ENCODE measurements around the gene FEZ2.

FEZ2 gene

GRCh38 chr2:36597532-36598377 lies at the start of gene FEZ2:
TSS of gene FEZ2 (minus strand) at chr2:36598168. CDS start at chr2:36598142, 26 bp downstream.
- Histone ChIP-seq H3K9me3 (ENCODE audit: control insufficient read depth in 5 of 5, low read length in 5 of 5) (no peaks in the 10 kb centered on the region), H3K4me1 (ENCODE audit: control insufficient read depth in 5 of 5, insufficient read depth in 5 of 5, low read length in 5 of 5) (peaks cover 4 to 49% (median 43%) of the 10 kb centered on the region in 5 donors), H3K9ac (ENCODE audit: low read length in 5 of 5) (peak within 1 kb of the TSS; percentile 38 to 84 (median 72)), H3K27me3 (ENCODE audit: control insufficient read depth in 5 of 5, insufficient read depth in 4 of 5, low read length in 5 of 5) (no peaks in the 10 kb centered on the region), H3K4me3 (ENCODE audit: low read depth in 1 of 5, low read length in 5 of 5) (peak within 1 kb of the TSS; percentile 78 to 90 (median 85)), H3K27ac (ENCODE audit: low read depth, low read length) (peak within 1 kb of the TSS; percentile 74), H3K36me3 (ENCODE audit: control insufficient read depth in 5 of 5, insufficient read depth in 5 of 5, low read length in 5 of 5) (no peaks in the 10 kb centered on the region)

- no peak overlapping the region for H3K4me3 ChIP-seq (ENCODE audit: low read depth in 1 of 5, low read length in 5 of 5)
- H3K9ac ChIP-seq (ENCODE audit: low read length in 5 of 5): no peak overlapping the region
- no peaks in the 10 kb centered on the region for H3K9me3 ChIP-seq (ENCODE audit: control insufficient read depth in 5 of 5, low read length in 5 of 5)
- no peaks in the 10 kb centered on the region for H3K27me3 ChIP-seq (ENCODE audit: control insufficient read depth in 5 of 5, insufficient read depth in 4 of 5, low read length in 5 of 5)
- peaks cover 0 to 14% (median 4%) of the 10 kb centered on the region in 5 donors for H3K4me1 ChIP-seq (ENCODE audit: control insufficient read depth in 5 of 5, insufficient read depth in 5 of 5, low read length in 5 of 5)
- H3K27ac ChIP-seq (ENCODE audit: low read depth, low read length): no peak overlapping the region
- no peaks in the 10 kb centered on the region for H3K36me3 ChIP-seq (ENCODE audit: control insufficient read depth in 5 of 5, insufficient read depth in 5 of 5, low read length in 5 of 5)
Observed at GRCh38 chr2:36634981-36635597, 37.1 kb upstream of the FEZ2 start.

- Histone ChIP-seq H3K9me3 (ENCODE audit: control insufficient read depth in 5 of 5, low read length in 5 of 5) (no peaks in the 10 kb centered on the region), H3K27ac (ENCODE audit: low read depth, low read length) (no peak overlapping the region), H3K4me1 (ENCODE audit: control insufficient read depth in 5 of 5, insufficient read depth in 5 of 5, low read length in 5 of 5) (peaks cover 0 to 14% (median 4%) of the 10 kb centered on the region in 5 donors), H3K9ac (ENCODE audit: low read length in 5 of 5) (no peak overlapping the region), H3K4me3 (ENCODE audit: low read depth in 1 of 5, low read length in 5 of 5) (no peak overlapping the region), H3K27me3 (ENCODE audit: control insufficient read depth in 5 of 5, insufficient read depth in 4 of 5, low read length in 5 of 5) (no peaks in the 10 kb centered on the region), H3K36me3 (ENCODE audit: control insufficient read depth in 5 of 5, insufficient read depth in 5 of 5, low read length in 5 of 5) (no peaks in the 10 kb centered on the region)
Observed at GRCh38 chr2:36633470-36634092, 35.6 kb upstream of the FEZ2 start.

- Histone ChIP-seq H3K4me1 (ENCODE audit: control insufficient read depth in 5 of 5, insufficient read depth in 5 of 5, low read length in 5 of 5) (no peaks in the 10 kb centered on the region), H3K9me3 (ENCODE audit: control insufficient read depth in 5 of 5, low read length in 5 of 5) (peaks cover 3 to 12% (median 7%) of the 10 kb centered on the region in 5 donors), H3K27ac (ENCODE audit: low read depth, low read length) (no peak overlapping the region), H3K4me3 (ENCODE audit: low read depth in 1 of 5, low read length in 5 of 5) (no peak overlapping the region), H3K36me3 (ENCODE audit: control insufficient read depth in 5 of 5, insufficient read depth in 5 of 5, low read length in 5 of 5) (no peaks in the 10 kb centered on the region), H3K27me3 (ENCODE audit: control insufficient read depth in 5 of 5, insufficient read depth in 4 of 5, low read length in 5 of 5) (no peaks in the 10 kb centered on the region), H3K9ac (ENCODE audit: low read length in 5 of 5) (no peak overlapping the region)
Observed at GRCh38 chr2:36626756-36627155, 28.8 kb upstream of the FEZ2 start.

- no peak overlapping the region for H3K4me3 ChIP-seq (ENCODE audit: low read depth in 1 of 5, low read length in 5 of 5)
- H3K9me3 ChIP-seq (ENCODE audit: control insufficient read depth in 5 of 5, low read length in 5 of 5): peaks cover 3 to 12% (median 7%) of the 10 kb centered on the region in 5 donors
- H3K9ac ChIP-seq (ENCODE audit: low read length in 5 of 5): no peak overlapping the region
- H3K27me3 ChIP-seq (ENCODE audit: control insufficient read depth in 5 of 5, insufficient read depth in 4 of 5, low read length in 5 of 5): no peaks in the 10 kb centered on the region
- H3K4me1 ChIP-seq (ENCODE audit: control insufficient read depth in 5 of 5, insufficient read depth in 5 of 5, low read length in 5 of 5): no peaks in the 10 kb centered on the region
- no peak overlapping the region for H3K27ac ChIP-seq (ENCODE audit: low read depth, low read length)
- H3K36me3 ChIP-seq (ENCODE audit: control insufficient read depth in 5 of 5, insufficient read depth in 5 of 5, low read length in 5 of 5): no peaks in the 10 kb centered on the region
Observed at GRCh38 chr2:36626071-36626470, 28.1 kb upstream of the FEZ2 start.

- Histone ChIP-seq H3K27ac (ENCODE audit: low read depth, low read length) (no peak overlapping the region), H3K9ac (ENCODE audit: low read length in 5 of 5) (no peak overlapping the region), H3K27me3 (ENCODE audit: control insufficient read depth in 5 of 5, insufficient read depth in 4 of 5, low read length in 5 of 5) (no peaks in the 10 kb centered on the region), H3K9me3 (ENCODE audit: control insufficient read depth in 5 of 5, low read length in 5 of 5) (peaks cover 3 to 12% (median 7%) of the 10 kb centered on the region in 5 donors), H3K4me1 (ENCODE audit: control insufficient read depth in 5 of 5, insufficient read depth in 5 of 5, low read length in 5 of 5) (no peaks in the 10 kb centered on the region), H3K4me3 (ENCODE audit: low read depth in 1 of 5, low read length in 5 of 5) (no peak overlapping the region), H3K36me3 (ENCODE audit: control insufficient read depth in 5 of 5, insufficient read depth in 5 of 5, low read length in 5 of 5) (no peaks in the 10 kb centered on the region)
Observed at GRCh38 chr2:36625304-36625703, 27.3 kb upstream of the FEZ2 start.

- no peak overlapping the region for H3K9ac ChIP-seq (ENCODE audit: low read length in 5 of 5)
- H3K36me3 ChIP-seq (ENCODE audit: control insufficient read depth in 5 of 5, insufficient read depth in 5 of 5, low read length in 5 of 5): no peaks in the 10 kb centered on the region
- no peaks in the 10 kb centered on the region for H3K27me3 ChIP-seq (ENCODE audit: control insufficient read depth in 5 of 5, insufficient read depth in 4 of 5, low read length in 5 of 5)
- H3K27ac ChIP-seq (ENCODE audit: low read depth, low read length): no peak overlapping the region
- H3K4me1 ChIP-seq (ENCODE audit: control insufficient read depth in 5 of 5, insufficient read depth in 5 of 5, low read length in 5 of 5): peaks cover under 1 to 7% (median 4%) of the 10 kb centered on the region in 5 donors
- H3K4me3 ChIP-seq (ENCODE audit: low read depth in 1 of 5, low read length in 5 of 5): no peak overlapping the region
- peaks cover 1 to 6% (median 4%) of the 10 kb centered on the region in 5 donors for H3K9me3 ChIP-seq (ENCODE audit: control insufficient read depth in 5 of 5, low read length in 5 of 5)
Observed at GRCh38 chr2:36620321-36620720, 22.4 kb upstream of the FEZ2 start.

- H3K27me3 ChIP-seq (ENCODE audit: control insufficient read depth in 5 of 5, insufficient read depth in 4 of 5, low read length in 5 of 5): no peaks in the 10 kb centered on the region
- H3K9ac ChIP-seq (ENCODE audit: low read length in 5 of 5): no peak overlapping the region
- H3K4me3 ChIP-seq (ENCODE audit: low read depth in 1 of 5, low read length in 5 of 5): no peak overlapping the region
- H3K27ac ChIP-seq (ENCODE audit: low read depth, low read length): no peak overlapping the region
- no peaks in the 10 kb centered on the region for H3K9me3 ChIP-seq (ENCODE audit: control insufficient read depth in 5 of 5, low read length in 5 of 5)
- no peaks in the 10 kb centered on the region for H3K36me3 ChIP-seq (ENCODE audit: control insufficient read depth in 5 of 5, insufficient read depth in 5 of 5, low read length in 5 of 5)
- H3K4me1 ChIP-seq (ENCODE audit: control insufficient read depth in 5 of 5, insufficient read depth in 5 of 5, low read length in 5 of 5): peaks cover 2 to 26% (median 20%) of the 10 kb centered on the region in 5 donors
Observed at GRCh38 chr2:36618381-36618780, 20.4 kb upstream of the FEZ2 start.

- H3K36me3 ChIP-seq (ENCODE audit: control insufficient read depth in 5 of 5, insufficient read depth in 5 of 5, low read length in 5 of 5): no peaks in the 10 kb centered on the region
- H3K9ac ChIP-seq (ENCODE audit: low read length in 5 of 5): no peak overlapping the region
- no peaks in the 10 kb centered on the region for H3K9me3 ChIP-seq (ENCODE audit: control insufficient read depth in 5 of 5, low read length in 5 of 5)
- H3K4me1 ChIP-seq (ENCODE audit: control insufficient read depth in 5 of 5, insufficient read depth in 5 of 5, low read length in 5 of 5): peaks cover 2 to 26% (median 20%) of the 10 kb centered on the region in 5 donors
- no peaks in the 10 kb centered on the region for H3K27me3 ChIP-seq (ENCODE audit: control insufficient read depth in 5 of 5, insufficient read depth in 4 of 5, low read length in 5 of 5)
- no peak overlapping the region for H3K4me3 ChIP-seq (ENCODE audit: low read depth in 1 of 5, low read length in 5 of 5)
- no peak overlapping the region for H3K27ac ChIP-seq (ENCODE audit: low read depth, low read length)
Observed at GRCh38 chr2:36616947-36617346, 19.0 kb upstream of the FEZ2 start.

GRCh38 chr2:36615222-36615621 lies 17.3 kb upstream of the FEZ2 start:
- peaks cover 2 to 26% (median 20%) of the 10 kb centered on the region in 5 donors for H3K4me1 ChIP-seq (ENCODE audit: control insufficient read depth in 5 of 5, insufficient read depth in 5 of 5, low read length in 5 of 5)
- H3K27me3 ChIP-seq (ENCODE audit: control insufficient read depth in 5 of 5, insufficient read depth in 4 of 5, low read length in 5 of 5): no peaks in the 10 kb centered on the region
- H3K4me3 ChIP-seq (ENCODE audit: low read depth in 1 of 5, low read length in 5 of 5): peak overlapping the region in 1 of 5 donors; percentile 25
- H3K36me3 ChIP-seq (ENCODE audit: control insufficient read depth in 5 of 5, insufficient read depth in 5 of 5, low read length in 5 of 5): no peaks in the 10 kb centered on the region
- peak overlapping the region; percentile 79 for H3K27ac ChIP-seq (ENCODE audit: low read depth, low read length)
- H3K9me3 ChIP-seq (ENCODE audit: control insufficient read depth in 5 of 5, low read length in 5 of 5): no peaks in the 10 kb centered on the region
- H3K9ac ChIP-seq (ENCODE audit: low read length in 5 of 5): peak overlapping the region in 1 of 5 donors; percentile 66
